IPS DF 4.7 (cell line): Measurements from ENCODE around the gene TBC1D2.
"Not testable (repeated sequence)": the region's sequence is repeated elsewhere in the genome, so short reads cannot be mapped to it uniquely, and the experiment has no call there.

Experiments used
- DNase-seq: peaks from one replicate; pipeline ENCODE4 v3.0.0-alpha.2; 2013; ENCODE audit warnings: low spot score; ENCODE audit errors: extremely low read depth

The TBC1D2 gene

GRCh38 chr9:98255578-98256296, at the start of gene TBC1D2:
TBC1D2 (minus strand) TSS chr9:98255649; CDS start chr9:98255541, 108 bp downstream.
- peak; percentile 83 for DNase-seq

GRCh38 chr9:98304381-98304780, 48.9 kb upstream of the TBC1D2 start:
- DNase-seq = no peak

GRCh38 chr9:98303633-98304125, 48.2 kb upstream of the TBC1D2 start:
- no peak for DNase-seq

- no peak for DNase-seq
Measured at GRCh38 chr9:98302938-98303632, 47.6 kb upstream of the TBC1D2 start.

GRCh38 chr9:98302150-98302549, 46.7 kb upstream of the TBC1D2 start:
- no peak for DNase-seq

GRCh38 chr9:98300611-98301010, 45.2 kb upstream of the TBC1D2 start:
- DNase-seq = no peak

- no peak for DNase-seq
Measured at GRCh38 chr9:98298476-98298875, 43.0 kb upstream of the TBC1D2 start.

GRCh38 chr9:98295824-98296223, 40.4 kb upstream of the TBC1D2 start:
- DNase-seq = no peak

- DNase-seq = no peak
Measured at GRCh38 chr9:98291820-98292219, 36.4 kb upstream of the TBC1D2 start.

GRCh38 chr9:98290411-98290810, 35.0 kb upstream of the TBC1D2 start:
- no peak for DNase-seq

- no peak for DNase-seq
Measured at GRCh38 chr9:98289614-98290201, 34.3 kb upstream of the TBC1D2 start.

- no peak for DNase-seq
Measured at GRCh38 chr9:98288881-98289280, 33.4 kb upstream of the TBC1D2 start.

GRCh38 chr9:98287384-98287783, 31.9 kb upstream of the TBC1D2 start:
- peak; percentile 30 for DNase-seq

GRCh38 chr9:98285446-98285845, 30.0 kb upstream of the TBC1D2 start:
- no peak for DNase-seq

- DNase-seq = no peak
Measured at GRCh38 chr9:98284754-98285153, 29.3 kb upstream of the TBC1D2 start.

- not testable (repeated sequence) for DNase-seq
Measured at GRCh38 chr9:98283143-98283542, 27.7 kb upstream of the TBC1D2 start.

GRCh38 chr9:98281281-98281680, 25.8 kb upstream of the TBC1D2 start:
- DNase-seq = no peak

GRCh38 chr9:98280574-98280973, 25.1 kb upstream of the TBC1D2 start:
- DNase-seq = no peak

GRCh38 chr9:98280162-98280561, 24.7 kb upstream of the TBC1D2 start:
- DNase-seq = no peak

- no peak for DNase-seq
Measured at GRCh38 chr9:98276907-98277469, 21.5 kb upstream of the TBC1D2 start.

GRCh38 chr9:98275159-98275558, 19.7 kb upstream of the TBC1D2 start:
- no peak for DNase-seq

GRCh38 chr9:98272083-98272482, 16.6 kb upstream of the TBC1D2 start:
- DNase-seq = no peak
